Left lung (tissue), 10 donors: ENCODE data around the gene EXD1. TPM values are rescaled to one million over a fixed set of nuclear protein-coding genes. Genes with fewer than 3 reads are reported as not detected.

Experiments used
- ATAC-seq: fragments of 200-7000 bp; cut with Tn5 transposase; one replicate; pipeline ENCODE4 v1.9.1; 2020; ENCODE audit warnings: moderate library complexity
- DNase-seq, 4 donors: peaks; one replicate each; pipeline ENCODE4 v3.0.0-alpha.2; 2013 to 2020
- H3K27ac ChIP-seq, 2 donors: fragments of 200-600 bp; sonication (generic) in 1 of 2; one replicate each; pipeline versions ENCODE4 v1.5.0 to v1.8.0; 2020 to 2021
- H3K27me3 ChIP-seq, 2 donors: fragments of 200-600 bp; sonication (generic) in 1 of 2; one replicate each; pipeline versions ENCODE4 v1.5.0 to v1.8.0; 2020 to 2021
- H3K36me3 ChIP-seq, 2 donors: fragments of 200-600 bp; sonication (generic) in 1 of 2; one replicate each; pipeline versions ENCODE4 v1.5.0 to v1.8.0; 2020 to 2021
- H3K4me1 ChIP-seq, 2 donors: fragments of 200-600 bp; one replicate each; pipeline ENCODE4 v1.8.0; 2021
- H3K4me3 ChIP-seq, 2 donors: fragments of 200-600 bp; sonication (generic) in 1 of 2; one replicate each; pipeline versions ENCODE4 v1.5.0 to v1.8.0; 2020 to 2021; ENCODE audit warnings: mild to moderate bottlenecking in 1 of 2
- H3K9me3 ChIP-seq, 2 donors: fragments of 200-600 bp; sonication (generic) in 1 of 2; one replicate each; pipeline versions ENCODE4 v1.5.0 to v1.8.0; 2020 to 2021
- intact Hi-C, 2 donors: fragments of 100-400 bp; cut with DNase I; formaldehyde crosslinking; loops; one replicate each; pipeline versions ENCODE4 v1.11.2 to v1.14.2; 2022
- polyA plus RNA-seq, 6 donors: library from polyadenylated mRNA; unstranded; fragments of 120-200 nt; gene quantifications; one replicate each; pipeline ENCODE4 v1.2.1, GENCODE V29; 2013; ENCODE audit not compliant: insufficient read length in 6 of 6
- total RNA-seq, 2 donors: library from RNA; stranded (reverse); fragmentation: NEBNext Ultra II Directional; extraction: Animal tissue kit (Norgen Biotek cat#: 25700); gene quantifications; one replicate each; pipeline ENCODE4 v1.2.1, GENCODE V29; 2021
- TF ChIP-seq, protein P1 (sequence below), 2 donors: fragments of 200-600 bp; sonication (generic) in 1 of 2; IDR thresholded peaks; one replicate each; pipeline versions ENCODE4 v1.5.0 to v1.8.0; 2021; ENCODE audit warnings: antibody characterized with exemption in 2 of 2
- donor health status: DM: no; HTN: yes; CAD: no.
- donor health status: DM: no; HTN: no; CAD: no.

EXD1 gene
- total and polyA plus RNA-seq, 8 donors: 0.06 TPM; not detected in 7

DNA sequence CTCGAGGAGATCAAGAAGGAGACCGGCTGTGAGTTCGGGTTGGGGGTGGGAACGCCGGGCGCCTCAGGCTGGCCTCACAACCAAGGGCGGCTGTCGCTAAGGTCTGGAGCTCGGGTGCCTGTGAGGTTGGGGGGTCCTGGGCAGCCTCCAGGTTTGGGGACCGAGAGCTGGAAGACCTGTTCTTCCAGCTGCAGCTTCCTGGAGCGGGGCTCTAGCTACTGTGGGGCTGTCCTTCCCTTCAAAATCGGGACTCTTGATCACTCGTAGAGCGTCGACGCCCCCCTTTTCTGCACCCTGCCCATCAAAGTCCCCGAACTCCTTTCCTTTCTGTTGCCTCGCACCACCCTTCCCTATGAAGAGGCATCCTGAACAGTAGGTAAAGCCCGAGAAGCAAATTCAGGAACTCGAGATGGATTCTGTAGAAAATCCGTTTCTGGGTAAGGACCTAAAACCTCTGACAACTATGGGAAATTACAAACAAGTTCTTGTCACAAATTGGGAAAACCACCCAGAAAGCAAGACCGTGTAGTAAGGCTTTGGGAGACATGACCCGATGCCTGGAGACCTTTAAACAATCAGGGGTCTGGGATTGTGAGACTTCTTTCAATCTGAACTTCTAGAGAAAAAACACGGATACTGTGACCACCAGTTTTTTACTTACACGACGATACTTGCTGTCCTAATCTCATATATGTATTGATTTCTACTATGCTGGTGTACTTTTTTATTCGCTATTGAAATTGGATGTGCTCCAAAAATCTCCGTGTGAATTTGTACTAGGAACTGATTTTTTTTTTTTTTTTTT is 1.1 kb upstream of the EXD1 start:
- TF ChIP-seq, protein P1, sequence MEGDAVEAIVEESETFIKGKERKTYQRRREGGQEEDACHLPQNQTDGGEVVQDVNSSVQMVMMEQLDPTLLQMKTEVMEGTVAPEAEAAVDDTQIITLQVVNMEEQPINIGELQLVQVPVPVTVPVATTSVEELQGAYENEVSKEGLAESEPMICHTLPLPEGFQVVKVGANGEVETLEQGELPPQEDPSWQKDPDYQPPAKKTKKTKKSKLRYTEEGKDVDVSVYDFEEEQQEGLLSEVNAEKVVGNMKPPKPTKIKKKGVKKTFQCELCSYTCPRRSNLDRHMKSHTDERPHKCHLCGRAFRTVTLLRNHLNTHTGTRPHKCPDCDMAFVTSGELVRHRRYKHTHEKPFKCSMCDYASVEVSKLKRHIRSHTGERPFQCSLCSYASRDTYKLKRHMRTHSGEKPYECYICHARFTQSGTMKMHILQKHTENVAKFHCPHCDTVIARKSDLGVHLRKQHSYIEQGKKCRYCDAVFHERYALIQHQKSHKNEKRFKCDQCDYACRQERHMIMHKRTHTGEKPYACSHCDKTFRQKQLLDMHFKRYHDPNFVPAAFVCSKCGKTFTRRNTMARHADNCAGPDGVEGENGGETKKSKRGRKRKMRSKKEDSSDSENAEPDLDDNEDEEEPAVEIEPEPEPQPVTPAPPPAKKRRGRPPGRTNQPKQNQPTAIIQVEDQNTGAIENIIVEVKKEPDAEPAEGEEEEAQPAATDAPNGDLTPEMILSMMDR (IDR thresholded peaks at IDR 0.05): no peak
- intact Hi-C loops: no loop called here
- ATAC-seq (peak; percentile 54), DNase-seq (peak in 2 of 4 donors; percentile 22 to 36)
- H3K36me3 ChIP-seq: no peaks in the 10 kb centered on the region
- H3K27me3 ChIP-seq: no peaks in the 10 kb centered on the region
- H3K9me3 ChIP-seq: no peaks in the 10 kb centered on the region
- H3K4me3 ChIP-seq: peak overlapping the region; percentile 74
- H3K27ac ChIP-seq: peak overlapping the region; percentile 88 to 91
- H3K4me1 ChIP-seq: peaks cover 14 to 31% of the 10 kb centered on the region in 2 donors

DNA sequence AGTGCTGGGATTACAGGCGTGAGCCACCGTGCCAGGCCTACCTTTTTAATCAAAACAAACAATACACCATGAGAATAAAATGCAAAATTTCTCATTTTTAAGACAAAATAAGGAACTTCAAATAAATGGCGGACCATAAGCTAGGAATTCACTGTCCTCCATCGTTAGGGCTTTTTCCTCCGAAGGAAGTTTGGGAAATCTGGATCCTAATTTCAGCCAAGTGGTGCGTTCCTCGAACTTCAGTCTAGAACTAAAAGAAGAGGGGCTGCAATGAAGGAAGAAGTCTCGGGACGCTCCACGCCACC is 260 bp downstream of the EXD1 start:
- H3K4me3 ChIP-seq: peak overlapping the region; percentile 74
- H3K36me3 ChIP-seq: no peaks in the 10 kb centered on the region
- H3K27ac ChIP-seq: peak overlapping the region; percentile 88 to 91
- DNase-seq: no peak
- peaks cover 14 to 31% of the 10 kb centered on the region in 2 donors for H3K4me1 ChIP-seq
- TF ChIP-seq, protein P1 (IDR thresholded peaks at IDR 0.05): no peak
- intact Hi-C loops: no loop called here
- H3K9me3 ChIP-seq: no peaks in the 10 kb centered on the region
- H3K27me3 ChIP-seq: no peaks in the 10 kb centered on the region
- ATAC-seq: no peak

DNA sequence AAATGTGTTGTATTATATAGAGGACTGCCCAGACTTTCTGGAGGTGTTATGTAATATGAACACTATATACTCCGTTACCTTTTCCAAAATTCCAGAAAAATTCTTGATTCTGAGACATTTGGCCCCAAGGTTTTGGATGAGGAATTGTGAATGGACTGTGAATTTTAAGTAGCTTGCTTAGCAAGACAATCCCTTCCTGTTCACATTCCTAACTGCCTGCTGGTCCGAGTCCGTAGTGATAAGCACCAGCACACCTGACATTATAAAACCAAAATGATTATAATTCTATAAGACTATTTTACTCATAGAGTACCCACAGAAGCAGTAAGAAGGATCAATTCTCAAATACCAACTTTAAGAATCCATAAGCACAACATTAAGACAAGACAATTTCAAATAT is 11.2 kb downstream of the EXD1 start:
- TF ChIP-seq, protein P1 (IDR thresholded peaks at IDR 0.05): no peak
- intact Hi-C loops: no loop called here

DNA sequence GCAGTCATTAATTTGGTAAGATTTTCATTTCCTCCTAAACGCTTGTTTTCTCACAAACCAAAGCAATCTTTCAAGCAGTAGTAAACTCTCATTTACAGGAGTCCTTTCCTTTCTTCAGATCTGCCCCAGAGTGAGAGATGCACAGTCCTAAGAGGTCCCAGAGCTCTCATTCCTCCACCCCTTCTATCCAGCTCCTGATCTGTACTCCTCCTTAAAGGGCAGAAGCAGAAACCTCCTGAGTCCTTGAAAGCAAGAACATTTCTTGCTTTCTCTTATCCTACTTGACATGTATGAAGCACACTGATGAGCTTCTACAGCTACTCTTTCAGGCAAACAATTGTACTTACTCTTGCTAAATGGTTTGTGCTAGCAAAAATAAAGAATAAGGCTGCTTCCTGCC is 11.7 kb downstream of the EXD1 start:
- TF ChIP-seq, protein P1 (IDR thresholded peaks at IDR 0.05): no peak
- no peaks in the 10 kb centered on the region for H3K4me1 ChIP-seq
- H3K27me3 ChIP-seq: no peaks in the 10 kb centered on the region
- DNase-seq (no peak), ATAC-seq (no peak)
- H3K36me3 ChIP-seq: no peaks in the 10 kb centered on the region
- no peaks in the 10 kb centered on the region for H3K9me3 ChIP-seq
- H3K27ac ChIP-seq: no peak overlapping the region
- no peak overlapping the region for H3K4me3 ChIP-seq
- intact Hi-C loops: no loop called here

More for the DNA sequence above, 11.2 kb downstream of the EXD1 start:
- ATAC-seq: no peak
- no peak for DNase-seq
- no peaks in the 10 kb centered on the region for H3K9me3 ChIP-seq
- no peaks in the 10 kb centered on the region for H3K4me1 ChIP-seq
- no peak overlapping the region for H3K27ac ChIP-seq
- no peaks in the 10 kb centered on the region for H3K27me3 ChIP-seq
- no peaks in the 10 kb centered on the region for H3K36me3 ChIP-seq
- no peak overlapping the region for H3K4me3 ChIP-seq

DNA sequence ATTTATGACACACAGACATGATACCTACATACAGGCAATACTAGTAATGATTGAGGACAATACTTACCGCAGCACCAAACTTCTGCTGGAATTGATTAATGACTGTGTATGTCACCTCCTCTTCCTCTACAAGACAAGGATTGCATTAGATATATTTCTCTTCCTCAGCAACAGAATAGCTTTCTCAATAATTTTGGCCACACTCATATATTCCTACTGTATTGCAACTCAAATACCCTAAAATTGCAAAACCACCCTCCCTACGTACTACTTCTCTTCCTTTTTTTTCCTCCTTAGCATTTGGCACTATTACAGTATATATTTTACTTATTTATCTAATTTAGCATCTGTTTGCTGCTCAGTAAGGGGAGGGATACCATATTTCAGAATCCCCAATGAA is 14.8 kb downstream of the EXD1 start:
- intact Hi-C loops: no loop called here
- Histone ChIP-seq H3K36me3 (no peaks in the 10 kb centered on the region), H3K27me3 (no peaks in the 10 kb centered on the region), H3K9me3 (no peaks in the 10 kb centered on the region), H3K4me1 (no peaks in the 10 kb centered on the region), H3K4me3 (no peak overlapping the region), H3K27ac (peak overlapping the region in 1 of 2 donors; percentile 1)
- ATAC-seq (no peak), DNase-seq (no peak)
- TF ChIP-seq, protein P1 (IDR thresholded peaks at IDR 0.05): no peak
